GM19023 (cell line): ENCODE data around the gene CSTPP1.

Experiments
- ATAC-seq: cut with Tn5 transposase; IDR thresholded peaks from one replicate; pipeline ENCODE4 v1.9.1; 2021; ENCODE audit warnings: mild to moderate bottlenecking, moderate library complexity; ENCODE audit not compliant: unreplicated experiment

The CSTPP1 gene

GRCh38 chr11:46936138-46937110 lies at the start of gene CSTPP1:
Gene CSTPP1, plus strand, starts transcription at chr11:46936761. Its CDS starts 45 bp downstream, at chr11:46936806.
- ATAC-seq = peak; percentile 98

GRCh38 chr11:46888636-46889035 lies 47.9 kb upstream of the CSTPP1 start:
- ATAC-seq = no peak

GRCh38 chr11:46889251-46889650 lies 47.3 kb upstream of the CSTPP1 start:
- no peak for ATAC-seq

GRCh38 chr11:46889689-46890475 lies 46.7 kb upstream of the CSTPP1 start:
- ATAC-seq = peak; percentile 71

GRCh38 chr11:46890665-46891064 lies 45.9 kb upstream of the CSTPP1 start:
- ATAC-seq = no peak

GRCh38 chr11:46892109-46892508 lies 44.5 kb upstream of the CSTPP1 start:
- no peak for ATAC-seq

GRCh38 chr11:46892838-46893237 lies 43.7 kb upstream of the CSTPP1 start:
- no peak for ATAC-seq

GRCh38 chr11:46894506-46894905 lies 42.1 kb upstream of the CSTPP1 start:
- no peak for ATAC-seq

- no peak for ATAC-seq
Observed at GRCh38 chr11:46894961-46895360, 41.6 kb upstream of the CSTPP1 start.

GRCh38 chr11:46895821-46896220 lies 40.7 kb upstream of the CSTPP1 start:
- no peak for ATAC-seq

GRCh38 chr11:46896719-46897406 lies 39.7 kb upstream of the CSTPP1 start:
- no peak for ATAC-seq

GRCh38 chr11:46898396-46899095 lies 38.0 kb upstream of the CSTPP1 start:
- ATAC-seq = no peak

GRCh38 chr11:46899501-46900025 lies 37.0 kb upstream of the CSTPP1 start:
- no peak for ATAC-seq

GRCh38 chr11:46900091-46900746 lies 36.3 kb upstream of the CSTPP1 start:
- ATAC-seq = no peak

GRCh38 chr11:46901156-46901555 lies 35.4 kb upstream of the CSTPP1 start:
- ATAC-seq = no peak

- ATAC-seq = no peak
Observed at GRCh38 chr11:46902694-46903093, 33.9 kb upstream of the CSTPP1 start.

- no peak for ATAC-seq
Observed at GRCh38 chr11:46903846-46904245, 32.7 kb upstream of the CSTPP1 start.

- no peak for ATAC-seq
Observed at GRCh38 chr11:46905806-46906205, 30.8 kb upstream of the CSTPP1 start.

GRCh38 chr11:46906609-46907041 lies 29.9 kb upstream of the CSTPP1 start:
- no peak for ATAC-seq

GRCh38 chr11:46907606-46908005 lies 29.0 kb upstream of the CSTPP1 start:
- ATAC-seq = no peak
